Raji (cell line): Measurements from ENCODE around the gene DCTN4.

Experiments used
- POLR2A ChIP-seq: IDR thresholded peaks from 2 replicates; pipeline ENCODE4 v1.6.1; 2011; ENCODE audit warnings: low read depth, low read length, control low read depth; ENCODE audit not compliant: insufficient read depth

Gene DCTN4

DNA sequence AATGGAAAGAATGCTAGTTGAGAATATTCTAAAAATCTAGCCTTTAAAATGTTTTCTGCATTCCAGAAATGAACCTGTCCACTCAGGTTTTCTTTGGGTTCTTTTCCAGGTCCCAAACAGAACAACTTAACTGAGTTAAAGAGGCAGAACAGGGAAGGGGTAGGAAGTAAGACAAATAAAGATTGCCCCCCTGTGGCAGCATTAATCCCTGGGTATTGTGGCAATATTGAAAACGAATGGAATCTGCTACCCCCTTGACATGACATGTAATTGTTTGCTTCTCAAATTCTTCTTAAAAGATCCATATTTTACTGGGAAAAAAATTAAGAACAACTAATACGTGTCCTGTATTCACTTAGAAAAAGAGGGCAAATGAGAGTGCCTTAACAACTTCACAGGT is 48.7 kb downstream of the DCTN4 start:
- TF ChIP-seq POLR2A: no peak

DNA sequence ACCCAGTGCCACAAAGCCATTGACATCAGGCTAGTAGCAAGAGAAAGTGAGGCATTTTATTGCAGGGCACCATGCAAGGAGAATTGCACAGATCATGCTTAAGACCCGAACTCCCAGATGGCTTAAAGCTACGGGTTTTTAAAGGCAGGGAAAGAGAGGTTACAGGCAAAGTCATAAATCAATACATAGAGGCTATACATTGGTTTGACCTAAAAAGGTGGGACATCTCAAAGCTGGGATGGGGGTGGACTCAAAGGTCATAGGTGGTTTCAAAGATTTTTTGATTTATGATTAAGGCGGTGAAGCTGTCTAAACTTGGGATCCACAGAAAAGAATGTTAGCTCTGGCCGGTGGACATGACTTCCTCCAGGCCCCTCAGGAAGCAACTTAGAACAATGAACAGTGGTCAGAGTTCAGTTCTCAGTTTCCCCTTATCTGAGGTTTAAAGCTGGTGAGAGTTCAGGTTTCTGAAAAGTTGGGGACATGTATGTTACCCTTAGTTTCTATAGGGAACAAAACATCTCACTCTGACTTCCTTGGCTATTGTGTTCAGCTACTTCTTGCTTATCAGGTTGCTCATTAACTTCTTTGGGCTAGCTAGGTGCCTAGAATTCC is 51.9 kb downstream of the DCTN4 start:
- TF ChIP-seq POLR2A: no peak

DNA sequence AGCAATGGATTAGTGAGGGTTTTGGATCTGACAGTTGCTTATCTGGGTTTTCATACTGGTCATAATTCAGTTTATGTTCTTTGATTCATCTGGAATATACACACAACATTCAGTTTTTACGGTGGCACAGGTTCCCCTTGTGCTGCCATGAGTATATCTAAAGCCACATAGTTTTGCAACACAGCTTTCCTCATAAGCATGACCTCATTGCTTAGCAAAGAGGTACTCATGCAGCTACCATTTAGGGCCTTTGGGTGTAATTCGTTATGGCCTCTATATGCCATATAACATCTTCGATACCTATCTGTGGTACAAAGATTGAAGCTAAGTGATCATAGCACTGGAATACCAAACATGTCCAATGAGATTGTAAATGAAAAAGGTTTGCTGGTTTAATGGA is 55.1 kb downstream of the DCTN4 start:
- no peak for TF ChIP-seq POLR2A

DNA sequence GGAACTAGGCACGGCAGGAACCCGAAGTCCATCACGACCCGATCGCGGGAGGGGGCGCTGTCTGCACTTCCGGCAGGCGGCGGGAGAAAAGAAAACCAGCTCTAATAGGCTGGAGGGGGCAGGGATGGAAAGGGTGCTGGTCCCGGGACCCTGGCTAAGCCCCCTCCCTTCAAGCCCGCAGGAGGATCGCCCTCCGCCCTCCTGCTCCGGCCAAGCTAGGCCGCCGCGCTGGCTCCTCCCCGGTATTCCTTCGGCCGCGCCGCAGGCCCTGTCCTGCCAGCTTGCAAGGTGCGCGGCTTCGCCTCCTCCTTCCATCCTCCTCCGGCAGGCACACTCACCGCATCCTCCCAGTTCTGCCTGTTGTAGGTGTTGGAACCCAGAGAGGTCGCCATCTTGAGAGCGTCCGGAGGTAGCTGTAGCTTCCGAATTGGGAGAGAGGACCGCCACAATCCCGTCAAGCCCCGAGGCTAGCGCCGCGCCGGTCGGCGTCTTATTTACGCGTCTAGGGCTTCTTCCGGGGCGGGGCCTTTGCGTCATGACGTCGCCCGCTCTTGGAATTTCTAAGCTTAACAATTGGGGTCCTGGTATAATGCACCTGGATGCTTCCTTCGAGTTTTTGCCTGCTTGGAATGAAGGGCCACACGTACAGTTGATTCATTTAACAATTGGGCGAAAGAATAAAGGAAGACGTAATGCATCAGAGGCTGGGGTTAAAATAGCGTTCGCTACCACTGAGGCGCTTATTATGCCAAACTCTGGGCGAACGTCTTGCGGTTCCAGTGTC is 58.0 kb downstream of the DCTN4 start, which contains the start of gene RBM22:
TSS of gene RBM22 (minus strand) at position 469 of the 784 bp plus-strand sequence. CDS start at position 392, 77 bp downstream.
- TF ChIP-seq POLR2A: peak; percentile 87

DNA sequence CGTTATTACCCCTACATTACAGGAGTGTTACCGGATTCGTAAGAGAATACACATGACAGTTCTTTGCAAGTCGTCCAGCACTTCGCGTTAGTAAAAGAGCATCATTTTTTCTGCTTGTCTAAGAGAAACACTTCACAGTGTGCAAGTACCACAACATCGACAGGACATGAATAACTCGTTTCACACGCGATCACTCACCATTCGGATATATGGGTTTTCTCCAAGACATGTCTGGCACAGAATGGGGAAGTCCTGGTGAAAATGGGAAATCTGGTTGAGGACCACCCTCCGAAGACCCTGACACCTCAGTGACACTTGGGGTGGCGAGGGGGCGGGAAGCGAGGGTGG is 58.6 kb downstream of the DCTN4 start:
- no peak for TF ChIP-seq POLR2A

DNA sequence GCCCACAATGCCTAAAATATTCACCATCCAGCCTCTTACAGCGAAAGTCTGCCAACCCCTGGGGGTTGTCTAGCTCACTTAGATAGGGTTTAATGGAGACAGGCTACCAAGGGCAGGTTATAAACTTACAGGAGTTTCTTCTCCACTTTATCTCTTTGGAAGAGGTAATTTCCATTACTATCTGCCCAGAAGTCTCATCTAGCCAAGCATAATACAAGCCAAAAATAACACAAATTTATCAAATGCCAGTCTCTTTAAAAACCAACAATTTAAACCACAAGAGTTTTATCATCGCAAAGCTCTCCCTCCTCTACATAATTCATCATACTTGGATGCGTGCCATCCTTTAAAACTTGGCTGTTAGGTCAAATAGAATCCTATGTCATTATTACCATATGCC is 64.2 kb downstream of the DCTN4 start:
- TF ChIP-seq POLR2A: no peak

DNA sequence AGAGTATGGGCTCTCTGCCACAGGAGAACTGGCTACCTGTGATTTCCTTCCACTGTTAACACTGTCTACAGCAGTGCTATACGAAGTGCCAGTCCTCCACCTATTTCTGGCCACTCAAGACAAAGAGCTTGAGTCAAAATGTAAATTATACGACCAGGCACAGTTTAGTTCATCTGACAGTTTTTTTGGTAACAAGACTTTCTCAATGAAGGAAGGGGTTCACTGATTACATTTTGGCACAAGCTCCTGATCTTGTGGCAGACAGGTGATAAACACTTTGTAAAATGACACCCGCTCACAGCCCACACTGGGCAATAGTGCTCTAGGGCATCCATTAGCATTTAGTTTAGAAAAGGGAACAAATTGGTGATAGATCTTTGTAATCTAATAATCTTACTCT is 66.5 kb downstream of the DCTN4 start:
- no peak for TF ChIP-seq POLR2A

DNA sequence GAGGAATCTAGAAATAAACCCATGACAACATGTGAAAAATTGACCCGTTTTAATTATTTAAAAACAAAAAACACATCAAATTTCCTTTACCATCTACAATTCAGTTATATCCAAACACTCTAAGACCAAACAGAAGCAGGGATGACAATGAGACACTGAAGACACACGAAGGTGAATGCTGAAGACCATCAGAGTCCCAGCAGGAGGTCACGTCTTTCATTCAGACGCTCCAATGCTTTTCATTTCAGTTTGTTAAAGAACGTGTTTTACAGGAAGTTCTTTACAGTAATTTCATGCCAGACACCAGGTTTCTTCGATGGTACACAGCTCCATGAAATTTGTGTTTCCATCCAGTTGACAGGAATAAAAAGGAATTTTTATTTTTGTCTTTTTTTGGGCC is 68.1 kb downstream of the DCTN4 start:
- no peak for TF ChIP-seq POLR2A

DNA sequence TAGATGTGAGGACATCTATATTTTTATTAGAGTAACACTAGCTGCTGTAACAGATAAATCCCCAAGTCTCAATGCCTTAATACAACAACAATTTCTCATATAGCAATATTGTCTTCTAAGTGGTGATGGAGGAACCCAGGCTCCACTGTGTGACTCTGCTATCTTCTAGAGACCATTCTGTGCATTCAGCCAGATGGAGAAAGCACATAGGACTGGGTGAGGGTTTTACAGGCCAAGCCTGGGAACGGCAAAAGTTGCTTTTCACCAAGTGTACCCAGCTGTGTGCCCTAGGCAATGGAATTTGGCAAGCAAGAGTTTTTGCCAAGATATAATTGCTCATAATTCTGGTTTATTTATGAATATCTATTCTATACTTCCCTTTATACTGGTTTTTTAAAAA is 69.7 kb downstream of the DCTN4 start:
- TF ChIP-seq POLR2A: no peak

DNA sequence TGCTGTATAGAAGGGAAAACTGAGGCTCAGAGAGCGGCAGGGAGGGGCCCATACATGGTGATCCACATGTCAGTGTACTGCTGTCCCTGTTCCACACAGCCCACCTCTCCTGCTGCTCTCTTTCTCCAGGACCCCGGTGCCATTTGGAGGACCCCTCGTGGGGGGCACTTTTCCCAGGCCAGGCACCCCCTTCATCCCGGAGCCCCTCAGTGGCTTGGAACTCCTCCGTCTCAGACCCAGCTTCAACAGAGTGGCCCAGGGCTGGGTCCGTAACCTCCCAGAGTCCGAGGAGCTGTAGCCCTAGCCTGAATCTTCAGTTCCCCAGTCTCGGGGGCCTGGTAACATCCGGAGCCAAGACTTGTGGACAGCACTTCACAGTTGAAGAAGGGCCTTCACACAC is 82.2 kb downstream of the DCTN4 start:
- TF ChIP-seq POLR2A: no peak

DNA sequence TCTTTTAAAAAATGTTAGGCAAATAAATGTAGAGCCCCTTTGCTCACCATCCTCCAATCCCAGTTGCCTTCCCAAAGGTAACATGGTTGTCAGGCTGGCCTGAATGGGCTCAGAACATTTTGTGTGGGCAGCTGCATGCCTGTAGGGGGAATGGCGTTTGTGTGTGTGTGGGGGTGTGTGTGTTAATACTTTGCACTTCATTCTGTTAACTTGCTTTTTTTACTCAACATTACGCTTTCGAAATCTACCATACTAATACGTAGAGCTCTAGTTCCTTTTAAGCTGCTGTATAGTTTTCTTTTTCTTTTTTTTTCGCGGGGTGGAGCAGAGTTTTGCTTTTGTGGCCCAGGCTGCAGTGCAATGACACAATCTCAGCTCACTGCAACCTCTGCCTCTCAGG is 83.7 kb downstream of the DCTN4 start:
- no peak for TF ChIP-seq POLR2A

DNA sequence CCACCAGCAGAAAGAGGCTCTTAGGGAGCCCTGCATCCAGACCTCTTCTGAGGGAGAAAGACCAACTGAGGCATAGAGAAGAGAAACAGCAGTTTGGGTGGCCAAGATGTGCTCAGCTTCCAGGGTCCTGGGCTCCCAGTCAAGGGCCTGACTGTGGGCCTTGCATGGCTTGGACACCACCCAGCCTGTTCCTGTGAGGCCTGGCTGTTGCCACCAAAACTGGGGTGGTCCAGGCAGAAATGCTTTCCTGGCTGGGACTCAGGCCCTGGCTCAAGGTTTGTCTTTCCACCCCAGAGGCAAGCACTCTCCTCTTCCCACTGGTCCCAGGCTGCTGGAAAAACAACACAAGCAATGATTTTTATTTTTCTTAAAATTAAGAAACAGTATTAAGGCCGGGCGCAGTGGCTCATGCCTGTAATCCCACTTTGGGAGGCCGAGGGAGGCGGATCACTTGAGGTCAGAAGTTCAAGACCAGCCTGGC is 84.4 kb downstream of the DCTN4 start:
- TF ChIP-seq POLR2A: no peak

DNA sequence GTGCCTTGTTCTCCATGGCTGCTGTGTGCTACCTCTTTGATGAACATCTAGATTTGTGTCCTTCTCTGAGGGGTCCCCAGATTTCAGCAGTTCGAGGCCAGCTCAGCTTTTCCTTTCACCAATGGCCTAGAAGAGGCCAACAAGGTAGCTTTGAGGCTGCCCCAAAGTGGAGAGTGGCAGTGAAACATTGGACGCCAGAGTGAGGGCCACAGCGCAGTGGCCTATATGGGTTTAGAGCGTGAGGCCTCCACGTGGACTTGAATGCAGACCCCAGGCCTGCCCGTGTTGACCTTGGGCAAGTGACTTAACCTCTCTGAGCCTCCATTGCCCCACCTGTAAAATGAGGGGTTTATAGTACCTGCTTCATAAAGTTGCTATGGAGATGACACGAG is 85.9 kb downstream of the DCTN4 start:
- TF ChIP-seq POLR2A: no peak

DNA sequence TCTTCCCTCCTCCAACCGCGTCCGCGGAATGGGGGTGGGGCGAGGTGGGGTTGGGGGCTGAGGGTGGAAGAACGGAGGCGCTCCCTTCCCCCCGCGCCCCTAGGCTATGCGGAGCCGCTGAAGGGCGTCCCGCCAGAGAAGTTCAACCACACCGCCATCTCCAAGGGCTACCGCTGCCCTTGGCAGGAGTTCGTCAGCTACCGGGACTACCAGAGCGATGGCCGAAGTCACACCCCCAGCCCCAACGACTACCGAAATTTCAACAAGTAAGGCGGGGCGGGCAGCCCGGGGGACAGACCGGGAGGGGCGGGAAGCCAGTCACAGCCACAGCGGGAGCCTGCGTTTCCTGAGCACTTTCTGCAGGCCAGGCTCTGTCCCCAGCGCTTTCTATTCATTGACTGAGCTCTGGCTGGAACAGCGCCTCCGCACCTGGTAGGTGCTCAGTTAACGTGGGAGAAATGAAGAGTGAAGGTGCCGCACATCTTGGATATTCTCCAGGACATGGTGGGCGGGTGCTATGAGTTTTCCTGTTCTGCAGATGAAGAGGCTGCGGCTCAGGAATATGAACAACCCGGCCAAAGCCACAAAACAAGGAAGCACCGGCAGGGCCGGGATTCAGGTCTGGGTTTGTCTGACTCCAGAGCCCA is 86.5 kb downstream of the DCTN4 start:
- no peak for TF ChIP-seq POLR2A

DNA sequence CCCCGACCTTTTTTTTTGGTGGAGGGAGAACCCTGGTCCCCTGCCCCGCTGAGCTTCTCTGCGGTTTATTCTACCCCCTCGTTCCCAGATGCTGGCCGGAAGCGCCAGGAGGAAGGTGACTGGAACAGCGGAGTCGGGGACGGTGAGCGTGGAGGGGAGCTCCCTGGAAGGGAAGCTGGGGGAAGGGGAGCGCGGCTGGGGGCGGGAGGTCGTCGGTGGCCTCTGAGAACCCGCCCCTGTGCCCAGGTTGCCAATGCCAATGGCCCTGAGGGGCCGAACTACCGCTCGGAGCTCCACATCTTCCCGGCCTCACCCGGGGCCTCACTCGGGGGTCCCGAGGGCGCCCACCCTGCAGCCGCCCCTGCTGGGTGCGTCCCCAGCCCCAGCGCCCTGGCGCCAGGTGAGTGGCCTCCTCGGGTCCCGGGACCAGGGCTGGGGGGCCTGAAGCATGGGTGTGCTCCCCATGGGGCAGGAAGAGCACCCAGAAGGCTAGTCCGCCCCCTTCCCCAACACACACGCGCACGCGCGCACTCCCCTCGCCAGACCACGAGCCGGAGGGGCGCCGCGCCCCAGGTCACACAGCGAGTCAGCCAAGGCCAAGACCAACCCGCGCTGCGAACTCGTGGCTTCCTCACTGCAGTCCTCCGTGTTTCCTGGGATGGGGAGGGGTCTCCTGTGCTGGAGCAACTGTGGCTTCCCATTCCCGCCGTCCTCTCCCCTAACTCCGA is 87.1 kb downstream of the DCTN4 start:
- TF ChIP-seq POLR2A: no peak

DNA sequence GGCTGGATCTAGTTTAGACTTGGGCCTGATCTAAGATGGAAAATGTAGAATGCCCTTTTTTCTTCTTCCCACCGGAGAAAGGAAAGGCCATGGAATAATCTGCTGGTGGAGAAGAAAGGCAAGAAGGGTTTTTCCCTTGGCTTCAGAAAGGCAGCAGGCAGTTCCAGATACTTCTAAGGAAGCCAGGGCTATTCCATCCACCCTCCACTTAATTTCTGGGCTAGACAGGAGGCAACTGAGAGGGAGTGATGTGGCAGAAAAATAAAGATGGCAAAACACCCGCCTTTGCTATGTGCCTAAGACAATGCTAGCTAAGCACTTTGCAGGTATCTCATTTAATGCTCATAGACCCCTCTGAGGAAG is 87.9 kb downstream of the DCTN4 start:
- no peak for TF ChIP-seq POLR2A

DNA sequence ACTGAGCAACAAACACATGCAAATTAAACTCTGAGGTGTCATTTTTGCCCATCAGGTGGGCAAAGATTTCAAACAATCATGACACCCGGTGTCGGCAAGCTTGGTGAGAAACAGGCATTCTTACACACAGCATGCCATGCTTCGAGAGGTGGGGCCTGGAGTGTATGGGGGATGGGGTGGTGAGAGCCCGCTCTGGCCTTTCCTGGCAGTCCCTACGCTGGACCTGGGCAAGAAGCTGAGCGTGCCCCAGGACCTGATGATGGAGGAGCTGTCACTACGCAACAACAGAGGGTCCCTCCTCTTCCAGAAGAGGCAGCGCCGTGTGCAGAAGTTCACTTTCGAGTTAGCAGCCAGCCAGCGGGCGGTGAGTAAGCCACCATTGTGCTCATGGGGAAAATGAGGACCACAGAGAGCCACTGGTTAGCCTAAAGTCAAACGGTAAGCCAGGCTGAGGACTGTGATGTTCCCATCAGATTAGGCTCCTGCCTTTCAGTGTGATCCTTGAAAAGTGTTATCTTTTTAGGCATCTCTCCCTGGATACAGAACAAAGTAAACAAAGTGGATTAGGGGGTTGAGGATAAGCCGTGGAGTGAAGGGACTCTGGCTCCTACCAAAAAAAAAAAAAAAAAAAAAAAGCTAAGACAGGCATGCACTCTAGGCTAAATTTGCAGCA is 88.4 kb downstream of the DCTN4 start:
- TF ChIP-seq POLR2A: no peak
